ENCODE results near the gene SELL.

- TF ChIP-seq, protein P1, sequence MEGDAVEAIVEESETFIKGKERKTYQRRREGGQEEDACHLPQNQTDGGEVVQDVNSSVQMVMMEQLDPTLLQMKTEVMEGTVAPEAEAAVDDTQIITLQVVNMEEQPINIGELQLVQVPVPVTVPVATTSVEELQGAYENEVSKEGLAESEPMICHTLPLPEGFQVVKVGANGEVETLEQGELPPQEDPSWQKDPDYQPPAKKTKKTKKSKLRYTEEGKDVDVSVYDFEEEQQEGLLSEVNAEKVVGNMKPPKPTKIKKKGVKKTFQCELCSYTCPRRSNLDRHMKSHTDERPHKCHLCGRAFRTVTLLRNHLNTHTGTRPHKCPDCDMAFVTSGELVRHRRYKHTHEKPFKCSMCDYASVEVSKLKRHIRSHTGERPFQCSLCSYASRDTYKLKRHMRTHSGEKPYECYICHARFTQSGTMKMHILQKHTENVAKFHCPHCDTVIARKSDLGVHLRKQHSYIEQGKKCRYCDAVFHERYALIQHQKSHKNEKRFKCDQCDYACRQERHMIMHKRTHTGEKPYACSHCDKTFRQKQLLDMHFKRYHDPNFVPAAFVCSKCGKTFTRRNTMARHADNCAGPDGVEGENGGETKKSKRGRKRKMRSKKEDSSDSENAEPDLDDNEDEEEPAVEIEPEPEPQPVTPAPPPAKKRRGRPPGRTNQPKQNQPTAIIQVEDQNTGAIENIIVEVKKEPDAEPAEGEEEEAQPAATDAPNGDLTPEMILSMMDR (IDR thresholded peaks at IDR 0.05): no peak
- TF ChIP-seq POLR2A (IDR thresholded peaks at IDR 0.05): no peak
These were observed 31.7 kb downstream of the SELL start for GRCh38 chr1:169679692-169680091.

Measured in sigmoid colon (tissue), 3 donors.